AG08396 (cell line): ENCODE data around the gene OR2T5.
"Not testable (repeated sequence)": the region's sequence is repeated elsewhere in the genome, so short reads cannot be mapped to it uniquely, and the experiment has no call there.

ENCODE experiments used
- DNase-seq: peaks from one replicate; pipeline ENCODE4 v3.0.0; 2012; ENCODE audit warnings: low spot score, mixed read lengths

Gene OR2T5

GRCh38 chr1:248507773-248508172 lies 19.4 kb downstream of the OR2T5 start, which contains the start of gene OR2G6:
OR2G6 (plus strand) TSS chr1:248508073; CDS start chr1:248521647, 13,574 bp downstream.
- not testable (repeated sequence) for DNase-seq

- not testable (repeated sequence) for DNase-seq
Observed at GRCh38 chr1:248510217-248510616, 21.8 kb downstream of the OR2T5 start.

GRCh38 chr1:248521856-248522255 lies 33.5 kb downstream of the OR2T5 start:
- no peak for DNase-seq

GRCh38 chr1:248537449-248537848 lies 49.1 kb downstream of the OR2T5 start:
- not testable (repeated sequence) for DNase-seq
